ENCODE measurements around the gene SSTR5.

SSTR5 gene

DNA sequence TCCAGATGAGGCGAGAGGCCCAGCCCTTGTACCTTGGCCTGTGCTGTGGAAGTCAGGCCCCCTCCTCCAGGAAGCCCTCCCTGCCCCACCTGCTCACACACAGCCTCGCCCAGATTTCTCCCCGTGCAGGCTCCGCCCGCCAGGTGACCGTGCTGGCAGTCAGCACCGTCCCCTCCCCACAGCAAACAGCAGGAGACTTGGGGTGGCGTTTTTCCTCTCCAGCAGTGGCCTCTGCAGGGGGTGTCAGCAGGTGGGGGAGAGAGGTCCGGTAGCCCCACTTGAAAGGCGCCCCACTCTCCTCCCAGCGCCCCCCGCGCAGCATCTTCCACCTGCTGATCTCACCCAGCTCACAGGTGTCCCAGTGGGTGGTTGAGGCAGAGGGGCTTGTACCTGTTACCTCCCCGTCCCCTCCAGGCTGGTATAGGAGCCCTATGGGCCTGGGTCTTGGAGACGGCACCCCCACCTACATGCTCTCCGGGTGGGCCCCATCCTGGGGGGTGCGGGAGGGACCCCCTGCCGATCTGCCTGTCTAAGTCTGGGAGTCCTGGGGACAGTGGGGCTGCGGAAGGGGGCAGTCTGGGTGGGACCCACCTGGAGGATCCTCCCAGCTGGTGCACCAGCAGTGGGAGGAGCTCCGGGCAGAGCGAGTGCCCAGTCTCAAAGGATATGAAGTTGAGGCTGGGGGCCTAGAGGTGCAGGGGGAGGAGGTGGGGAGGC is 27.7 kb downstream of the SSTR5 start:
- Histone ChIP-seq H2AFZ (ENCODE audit: low read depth, low read length) (no peak overlapping the region), H3K9me3 (ENCODE audit: insufficient read depth, low read length, severe bottlenecking) (no peaks in the 10 kb centered on the region), H3K27me3 (ENCODE audit: insufficient read depth, low read length, poor library complexity) (no peaks in the 10 kb centered on the region), H4K20me1 (ENCODE audit: insufficient read depth, low read length) (peaks cover 5% of the 10 kb centered on the region), H3K4me1 (ENCODE audit: insufficient read depth, low read length) (peaks cover 3% of the 10 kb centered on the region), H3K4me2 (ENCODE audit: insufficient read depth, low read length) (no peak overlapping the region), H3K4me3 (ENCODE audit: low read depth in 1 of 2, low read length in 2 of 2) (no peak overlapping the region), H3K9ac (ENCODE audit: low read depth, low read length) (no peak overlapping the region), H3K27ac (ENCODE audit: low read length) (no peak overlapping the region), H3K36me3 (ENCODE audit: insufficient read depth, low read length) (no peaks in the 10 kb centered on the region), H3K79me2 (ENCODE audit: insufficient read depth, low read length) (no peaks in the 10 kb centered on the region)
- DNase-seq: no peak
- TF ChIP-seq EZH2 (IDR thresholded peaks at IDR 0.05; ENCODE audit: borderline replicate concordance, low read depth, low read length, severe bottlenecking): no peak
- TF ChIP-seq, protein P1, sequence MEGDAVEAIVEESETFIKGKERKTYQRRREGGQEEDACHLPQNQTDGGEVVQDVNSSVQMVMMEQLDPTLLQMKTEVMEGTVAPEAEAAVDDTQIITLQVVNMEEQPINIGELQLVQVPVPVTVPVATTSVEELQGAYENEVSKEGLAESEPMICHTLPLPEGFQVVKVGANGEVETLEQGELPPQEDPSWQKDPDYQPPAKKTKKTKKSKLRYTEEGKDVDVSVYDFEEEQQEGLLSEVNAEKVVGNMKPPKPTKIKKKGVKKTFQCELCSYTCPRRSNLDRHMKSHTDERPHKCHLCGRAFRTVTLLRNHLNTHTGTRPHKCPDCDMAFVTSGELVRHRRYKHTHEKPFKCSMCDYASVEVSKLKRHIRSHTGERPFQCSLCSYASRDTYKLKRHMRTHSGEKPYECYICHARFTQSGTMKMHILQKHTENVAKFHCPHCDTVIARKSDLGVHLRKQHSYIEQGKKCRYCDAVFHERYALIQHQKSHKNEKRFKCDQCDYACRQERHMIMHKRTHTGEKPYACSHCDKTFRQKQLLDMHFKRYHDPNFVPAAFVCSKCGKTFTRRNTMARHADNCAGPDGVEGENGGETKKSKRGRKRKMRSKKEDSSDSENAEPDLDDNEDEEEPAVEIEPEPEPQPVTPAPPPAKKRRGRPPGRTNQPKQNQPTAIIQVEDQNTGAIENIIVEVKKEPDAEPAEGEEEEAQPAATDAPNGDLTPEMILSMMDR (IDR thresholded peaks at IDR 0.05; ENCODE audit: borderline replicate concordance, extremely low read depth, low read length, poor library complexity, severe bottlenecking): no peak
- ATAC-seq (ENCODE audit: insufficient read depth, low read depth): no peak

DNA sequence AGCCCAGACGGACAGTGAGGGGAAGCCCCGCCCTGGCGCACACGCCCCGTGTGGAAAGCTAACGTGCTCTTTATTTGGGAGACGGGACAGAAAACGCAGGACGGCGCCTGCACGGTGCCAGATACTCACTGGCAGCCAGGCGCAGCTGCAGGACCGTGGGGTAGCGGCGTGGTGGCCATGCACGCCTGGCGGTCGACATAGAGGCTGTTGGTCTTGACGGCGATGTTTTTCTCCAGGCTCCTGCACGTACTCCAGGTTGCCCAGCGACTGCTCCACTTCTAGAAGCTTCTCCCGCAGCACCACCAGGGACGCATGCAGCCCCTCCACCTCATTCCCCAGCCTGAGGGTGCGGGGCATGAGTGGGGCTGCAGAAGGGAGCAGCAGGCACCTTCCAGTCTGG is 28.6 kb downstream of the SSTR5 start:
- Histone ChIP-seq H3K4me1 (ENCODE audit: insufficient read depth, low read length) (peaks cover 3% of the 10 kb centered on the region), H2AFZ (ENCODE audit: low read depth, low read length) (no peak overlapping the region), H4K20me1 (ENCODE audit: insufficient read depth, low read length) (peaks cover 2% of the 10 kb centered on the region), H3K36me3 (ENCODE audit: insufficient read depth, low read length) (no peaks in the 10 kb centered on the region), H3K9me3 (ENCODE audit: insufficient read depth, low read length, severe bottlenecking) (no peaks in the 10 kb centered on the region), H3K4me2 (ENCODE audit: insufficient read depth, low read length) (no peak overlapping the region), H3K27ac (ENCODE audit: low read length) (no peak overlapping the region), H3K79me2 (ENCODE audit: insufficient read depth, low read length) (no peaks in the 10 kb centered on the region), H3K4me3 (ENCODE audit: low read depth in 1 of 2, low read length in 2 of 2) (no peak overlapping the region), H3K9ac (ENCODE audit: low read depth, low read length) (no peak overlapping the region), H3K27me3 (ENCODE audit: insufficient read depth, low read length, poor library complexity) (no peaks in the 10 kb centered on the region)
- ATAC-seq (ENCODE audit: insufficient read depth, low read depth) (no peak), DNase-seq (no peak)
- TF ChIP-seq EZH2 (IDR thresholded peaks at IDR 0.05; ENCODE audit: borderline replicate concordance, low read depth, low read length, severe bottlenecking): no peak
- TF ChIP-seq, protein P1 (IDR thresholded peaks at IDR 0.05; ENCODE audit: borderline replicate concordance, extremely low read depth, low read length, poor library complexity, severe bottlenecking): no peak

DNA sequence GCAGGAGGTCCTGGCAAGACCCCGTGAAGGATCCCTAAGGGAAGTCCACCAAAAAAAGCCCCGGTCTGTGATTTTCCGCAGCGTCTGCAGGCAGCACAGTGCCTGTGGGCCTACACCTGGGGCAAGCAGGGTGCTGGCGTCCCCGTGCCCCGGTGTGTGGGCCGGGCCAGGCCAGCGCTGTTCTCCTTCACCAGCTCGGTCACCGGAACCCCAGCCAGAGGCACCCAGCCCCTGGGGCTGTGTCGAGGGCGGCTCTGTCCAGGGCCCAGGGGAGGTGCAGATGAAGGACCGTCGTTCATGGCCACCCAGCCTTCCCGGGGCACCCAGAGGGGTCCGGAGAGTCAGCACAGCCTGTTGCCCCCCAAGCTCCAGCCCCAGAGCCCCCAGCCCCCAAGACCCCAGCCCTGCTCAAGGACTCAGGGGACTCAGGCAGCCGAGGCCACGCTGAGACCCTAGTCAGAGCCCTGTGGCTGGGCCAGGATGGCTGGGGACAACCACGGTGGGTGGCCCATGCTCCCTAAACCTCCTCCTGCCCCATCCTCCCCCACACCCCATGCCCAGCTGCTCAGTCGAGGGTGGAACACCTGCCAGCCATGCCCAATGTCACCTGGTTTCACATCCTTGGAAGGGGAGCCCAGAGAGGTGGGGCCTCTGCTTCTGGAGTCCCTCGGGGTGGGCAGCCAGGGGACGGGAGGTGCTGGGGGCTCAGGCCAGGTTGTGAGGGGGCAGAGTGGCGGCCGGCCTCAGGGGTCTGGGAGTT is 29.2 kb downstream of the SSTR5 start:
- Histone ChIP-seq H3K4me2 (ENCODE audit: insufficient read depth, low read length) (no peak overlapping the region), H3K4me1 (ENCODE audit: insufficient read depth, low read length) (peaks cover 3% of the 10 kb centered on the region), H3K36me3 (ENCODE audit: insufficient read depth, low read length) (no peaks in the 10 kb centered on the region), H4K20me1 (ENCODE audit: insufficient read depth, low read length) (peaks cover 2% of the 10 kb centered on the region), H2AFZ (ENCODE audit: low read depth, low read length) (no peak overlapping the region), H3K4me3 (ENCODE audit: low read depth in 1 of 2, low read length in 2 of 2) (no peak overlapping the region), H3K9me3 (ENCODE audit: insufficient read depth, low read length, severe bottlenecking) (no peaks in the 10 kb centered on the region), H3K27me3 (ENCODE audit: insufficient read depth, low read length, poor library complexity) (no peaks in the 10 kb centered on the region), H3K9ac (ENCODE audit: low read depth, low read length) (no peak overlapping the region), H3K79me2 (ENCODE audit: insufficient read depth, low read length) (no peaks in the 10 kb centered on the region), H3K27ac (ENCODE audit: low read length) (no peak overlapping the region)
- no peak for TF ChIP-seq EZH2 (IDR thresholded peaks at IDR 0.05; ENCODE audit: borderline replicate concordance, low read depth, low read length, severe bottlenecking)
- TF ChIP-seq, protein P1 (IDR thresholded peaks at IDR 0.05; ENCODE audit: borderline replicate concordance, extremely low read depth, low read length, poor library complexity, severe bottlenecking): no peak
- DNase-seq (no peak), ATAC-seq (ENCODE audit: insufficient read depth, low read depth) (no peak)

All from DND-41 (cell line).